ENCODE data around the gene FBXW8. TPM values are rescaled to one million over a fixed set of nuclear protein-coding genes. Genes with fewer than 3 reads are reported as not detected.

FBXW8 gene
- total RNA-seq, 4 donors from 2014 or later: 29.3 to 45.5 (median 32.9) TPM

GRCh38 chr12:116959845-116960514, 49.2 kb downstream of the FBXW8 start:
- Histone ChIP-seq H3K27ac (no peak overlapping the region), H3K4me3 (replicated peaks in 1 of 3) (no peak overlapping the region), H3K9me3 (no peaks in the 10 kb centered on the region), H3K27me3 (no peaks in the 10 kb centered on the region), H3K36me3 (no peaks in the 10 kb centered on the region), H3K4me1 (peaks cover 0 to 36% of the 10 kb centered on the region in 2 donors)
- TF ChIP-seq, protein P1, sequence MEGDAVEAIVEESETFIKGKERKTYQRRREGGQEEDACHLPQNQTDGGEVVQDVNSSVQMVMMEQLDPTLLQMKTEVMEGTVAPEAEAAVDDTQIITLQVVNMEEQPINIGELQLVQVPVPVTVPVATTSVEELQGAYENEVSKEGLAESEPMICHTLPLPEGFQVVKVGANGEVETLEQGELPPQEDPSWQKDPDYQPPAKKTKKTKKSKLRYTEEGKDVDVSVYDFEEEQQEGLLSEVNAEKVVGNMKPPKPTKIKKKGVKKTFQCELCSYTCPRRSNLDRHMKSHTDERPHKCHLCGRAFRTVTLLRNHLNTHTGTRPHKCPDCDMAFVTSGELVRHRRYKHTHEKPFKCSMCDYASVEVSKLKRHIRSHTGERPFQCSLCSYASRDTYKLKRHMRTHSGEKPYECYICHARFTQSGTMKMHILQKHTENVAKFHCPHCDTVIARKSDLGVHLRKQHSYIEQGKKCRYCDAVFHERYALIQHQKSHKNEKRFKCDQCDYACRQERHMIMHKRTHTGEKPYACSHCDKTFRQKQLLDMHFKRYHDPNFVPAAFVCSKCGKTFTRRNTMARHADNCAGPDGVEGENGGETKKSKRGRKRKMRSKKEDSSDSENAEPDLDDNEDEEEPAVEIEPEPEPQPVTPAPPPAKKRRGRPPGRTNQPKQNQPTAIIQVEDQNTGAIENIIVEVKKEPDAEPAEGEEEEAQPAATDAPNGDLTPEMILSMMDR (IDR thresholded peaks at IDR 0.05): no peak
- no peak for TF ChIP-seq POLR2A (IDR thresholded peaks at IDR 0.05)
- 93 to 94% methylated on average over 5 of the region's 5 CpGs for WGBS, 2 donors
- no peak for DNase-seq
- intact Hi-C loops (cut with DNase I): no loop called here

DNA sequence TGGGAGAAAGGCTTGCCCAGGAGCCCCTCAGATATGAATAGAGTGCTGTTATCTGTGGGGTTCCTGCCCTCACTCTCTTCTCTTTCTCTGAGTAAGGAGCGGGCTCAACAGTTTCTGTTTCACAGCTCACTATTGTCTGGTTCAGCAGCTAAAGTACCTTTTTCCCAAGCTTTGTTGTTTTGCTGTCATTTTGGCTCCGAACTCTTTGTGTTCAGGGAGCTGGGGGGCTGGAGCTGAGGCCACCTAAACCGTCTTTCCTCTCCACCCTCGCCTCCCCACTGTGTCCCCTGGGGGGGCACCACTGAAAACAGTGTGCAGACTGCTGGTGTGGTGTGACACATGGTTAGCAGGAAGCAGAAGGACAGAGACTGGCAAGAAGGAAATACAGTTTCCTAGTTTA, 51.4 kb downstream of the FBXW8 start:
- no peak for DNase-seq
- no peaks in the 10 kb centered on the region for H3K27me3 ChIP-seq
- no peaks in the 10 kb centered on the region for H3K9me3 ChIP-seq
- no peak overlapping the region for H3K27ac ChIP-seq
- 60 to 69% methylated on average over 4 of the region's 4 CpGs for WGBS, 2 donors
- TF ChIP-seq, protein P1 (IDR thresholded peaks at IDR 0.05): no peak
- TF ChIP-seq POLR2A (IDR thresholded peaks at IDR 0.05): no peak
- peaks cover 0 to 7% of the 10 kb centered on the region in 2 donors for H3K36me3 ChIP-seq
- H3K4me1 ChIP-seq: peaks cover 0 to 18% of the 10 kb centered on the region in 2 donors
- H3K4me3 ChIP-seq (replicated peaks in 1 of 3): no peak overlapping the region
- intact Hi-C loops (cut with DNase I): no loop called here

DNA sequence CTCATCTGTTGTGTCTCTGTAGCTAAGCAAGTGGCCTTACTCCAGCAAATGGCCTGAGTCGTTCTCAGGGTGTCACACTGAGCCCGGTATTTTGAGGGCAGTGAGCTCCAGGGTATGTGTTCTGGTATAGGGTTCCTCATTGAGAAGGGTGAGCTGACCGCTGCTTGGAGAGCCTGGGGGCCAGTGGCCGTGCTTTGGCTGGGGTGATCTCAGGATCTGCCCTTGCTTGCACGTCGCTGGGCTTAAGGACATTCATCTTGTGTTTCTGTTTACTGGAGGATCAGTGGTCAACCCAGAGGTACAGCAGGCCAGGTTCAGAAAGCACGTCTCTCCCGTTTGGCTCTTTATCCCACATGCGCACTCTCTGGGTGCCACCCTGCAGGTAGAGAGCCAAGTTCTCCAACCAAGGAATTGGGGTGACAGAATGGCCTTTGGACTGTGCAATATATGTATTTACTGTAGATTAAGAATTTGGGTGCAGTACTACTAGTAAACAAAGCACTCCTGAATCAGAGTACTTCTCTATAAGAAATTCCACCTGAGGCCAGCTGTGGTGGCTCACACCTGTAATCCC, 52.1 kb downstream of the FBXW8 start:
- TF ChIP-seq POLR2A (IDR thresholded peaks at IDR 0.05): no peak
- TF ChIP-seq, protein P1 (IDR thresholded peaks at IDR 0.05): no peak
- intact Hi-C loops (cut with DNase I): no loop called here
- Histone ChIP-seq H3K36me3 (peaks cover 0 to 7% of the 10 kb centered on the region in 2 donors), H3K9me3 (no peaks in the 10 kb centered on the region), H3K4me3 (replicated peaks in 1 of 3) (no peak overlapping the region), H3K27ac (no peak overlapping the region), H3K4me1 (peaks cover 0 to 18% of the 10 kb centered on the region in 2 donors), H3K27me3 (no peaks in the 10 kb centered on the region)
- DNase-seq: no peak
- WGBS, 2 donors: 90 to 94% methylated on average over 9 of the region's 9 CpGs

DNA sequence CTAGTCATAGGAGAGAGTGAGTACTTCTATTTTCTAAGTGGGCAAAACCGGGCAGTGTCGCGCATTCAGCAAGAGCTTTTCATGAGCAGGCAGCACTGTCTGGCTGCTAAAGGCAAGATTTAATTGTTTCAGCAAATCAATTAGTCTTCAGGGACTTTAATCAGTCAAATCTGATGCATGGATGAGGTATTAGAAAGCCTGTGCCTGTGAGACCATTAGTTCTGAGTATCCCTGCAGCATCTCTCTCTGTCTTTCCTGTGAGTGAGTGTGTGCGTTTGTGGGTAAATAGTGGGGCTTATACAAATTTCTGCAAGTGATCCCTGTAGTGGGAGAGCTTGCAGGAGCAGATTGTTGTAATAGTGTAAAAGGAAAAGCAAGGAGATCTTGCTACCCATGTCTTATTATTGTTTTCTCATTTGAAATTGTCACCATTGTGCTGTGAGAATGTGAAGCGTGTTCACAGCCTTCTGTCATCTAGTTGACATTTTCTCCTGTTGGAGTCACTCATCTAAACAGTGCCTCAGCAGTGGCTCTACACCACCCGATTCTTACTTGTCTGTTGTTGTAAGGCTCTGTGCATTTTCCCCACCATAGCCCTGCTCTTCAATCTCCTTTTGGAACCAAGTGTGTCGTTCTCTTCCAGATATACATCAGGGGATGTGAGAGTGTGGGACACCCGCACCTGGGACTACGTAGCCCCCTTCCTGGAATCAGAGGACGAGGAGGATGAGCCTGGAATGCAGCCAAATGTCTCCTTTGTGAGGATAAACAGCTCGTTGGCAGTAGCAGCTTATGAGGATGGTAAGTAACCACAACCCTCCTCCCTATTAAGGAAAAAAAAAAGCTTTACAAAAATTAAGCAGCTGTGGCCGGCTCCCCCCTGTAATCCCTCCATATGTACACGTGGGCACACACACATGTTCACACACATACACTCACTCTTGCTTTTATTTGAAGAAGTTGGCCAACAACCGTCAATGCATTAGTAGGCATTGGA, 53.6 kb downstream of the FBXW8 start:
- Histone ChIP-seq H3K4me1 (peaks cover 0 to 6% of the 10 kb centered on the region in 2 donors), H3K9me3 (no peaks in the 10 kb centered on the region), H3K36me3 (peaks cover 0 to 7% of the 10 kb centered on the region in 2 donors), H3K27me3 (no peaks in the 10 kb centered on the region), H3K4me3 (replicated peaks in 1 of 3) (no peak overlapping the region), H3K27ac (no peak overlapping the region)
- 75 to 81% methylated on average over 14 of the region's 14 CpGs for WGBS, 2 donors
- intact Hi-C loops (cut with DNase I): no loop called here
- DNase-seq: no peak
- TF ChIP-seq, protein P1 (IDR thresholded peaks at IDR 0.05): no peak
- no peak for TF ChIP-seq POLR2A (IDR thresholded peaks at IDR 0.05)

All from thyroid gland (tissue), 4 donors.